HEK293 (cell line): ENCODE data around the gene HSCB.
A peak's percentile ranks its signal among the peaks of the same experiment; 100 is the strongest.

Source experiments
- CTCF ChIA-PET: fragments of 350-600 bp; formaldehyde crosslinking; extraction: SDS; loops from one replicate; lab custom pipeline; 2021; ENCODE audit warnings: antibody characterized with exemption; lab: Yijun Ruan, JAX
- POLR2A ChIA-PET: fragments of 300-600 bp; formaldehyde crosslinking; extraction: SDS; loops from one replicate; lab custom pipeline; 2020; ENCODE audit warnings: antibody characterized with exemption, inconsistent platforms; lab: Yijun Ruan, JAX
- H3K27ac ChIP-seq: fragments of 200-500 bp; sonication (Bioruptor generic); 2 replicates; pipeline ENCODE4 v1.5.1; 2014; ENCODE audit warnings: low read depth, low read length, control low read depth, inconsistent platforms; ENCODE audit errors: extremely low read depth
- H3K36me3 ChIP-seq, 2 experiments: fragments of 200-500 bp in 1 of 2; sonication (Bioruptor generic) in 1 of 2; 1 replicate in 1 of 2; 2 replicates in 1 of 2; pipeline ENCODE4 v1.5.1; 2014 to 2017; ENCODE audit warnings: inconsistent platforms in 2 of 2, low read length in 2 of 2; ENCODE audit not compliant: control insufficient read depth in 2 of 2, insufficient read depth in 1 of 2
- H3K4me1 ChIP-seq: fragments of 200-500 bp; sonication (Bioruptor generic); 2 replicates; pipeline ENCODE4 v1.5.1; 2014; ENCODE audit warnings: mild to moderate bottlenecking, low read length, inconsistent platforms; ENCODE audit not compliant: control insufficient read depth, insufficient read depth
- H3K4me3 ChIP-seq: 2 replicates; pipeline ENCODE4 v1.5.1; 2011; ENCODE audit warnings: low read depth, mild to moderate bottlenecking, control low read depth, low read length, moderate library complexity
- H3K9me3 ChIP-seq: fragments of 200-500 bp; sonication (Bioruptor generic); 2 replicates; pipeline ENCODE4 v1.5.1; 2014; ENCODE audit warnings: low read depth, low read length, inconsistent platforms; ENCODE audit not compliant: control insufficient read depth, insufficient read depth
- KLF7 ChIP-seq: fragments of 450-650 bp; formaldehyde crosslinking; IDR thresholded peaks from 2 replicates; pipeline ENCODE4 v1.5.1; 2016; ENCODE audit warnings: missing biosample characterization, missing genetic modification characterization, borderline replicate concordance
- PRDM10 ChIP-seq: fragments of 450-650 bp; formaldehyde crosslinking; IDR thresholded peaks from 2 replicates; pipeline ENCODE4 v1.5.1; 2016; ENCODE audit warnings: missing biosample characterization, missing genetic modification characterization
- SP2 ChIP-seq: fragments of 450-650 bp; formaldehyde crosslinking; IDR thresholded peaks from 2 replicates; pipeline ENCODE4 v1.5.1; 2016; ENCODE audit warnings: missing biosample characterization, missing genetic modification characterization
- SP7 ChIP-seq: fragments of 450-650 bp; formaldehyde crosslinking; IDR thresholded peaks from 2 replicates; pipeline ENCODE4 v1.5.1; 2016; ENCODE audit warnings: missing biosample characterization, missing genetic modification characterization
- ZBTB17 ChIP-seq: fragments of 450-650 bp; formaldehyde crosslinking; IDR thresholded peaks from 2 replicates; pipeline ENCODE4 v1.5.1; 2016; ENCODE audit warnings: missing biosample characterization, missing genetic modification characterization
- ZNF121 ChIP-seq: fragments of 450-650 bp; formaldehyde crosslinking; IDR thresholded peaks from 2 replicates; pipeline ENCODE4 v1.5.1; 2016; ENCODE audit warnings: missing biosample characterization, missing genetic modification characterization
- ZNF140 ChIP-seq: fragments of 450-650 bp; formaldehyde crosslinking; IDR thresholded peaks from 2 replicates; pipeline ENCODE4 v1.5.1; 2016; ENCODE audit warnings: missing biosample characterization, missing genetic modification characterization
- ZNF146 ChIP-seq: fragments of 450-650 bp; formaldehyde crosslinking; IDR thresholded peaks from 2 replicates; pipeline ENCODE4 v1.5.1; 2016; ENCODE audit warnings: missing biosample characterization, missing genetic modification characterization
- ZNF223 ChIP-seq: fragments of 450-650 bp; formaldehyde crosslinking; IDR thresholded peaks from 2 replicates; pipeline ENCODE4 v1.5.1; 2016; ENCODE audit warnings: missing biosample characterization, missing genetic modification characterization
- ZNF398 ChIP-seq: fragments of 450-650 bp; formaldehyde crosslinking; IDR thresholded peaks from 2 replicates; pipeline ENCODE4 v1.5.1; 2017; ENCODE audit warnings: missing biosample characterization, missing genetic modification characterization
- ZNF433 ChIP-seq: fragments of 450-650 bp; formaldehyde crosslinking; IDR thresholded peaks from 2 replicates; pipeline ENCODE4 v1.5.1; 2016; ENCODE audit warnings: missing biosample characterization, missing genetic modification characterization, low read depth
- ZNF624 ChIP-seq: fragments of 450-650 bp; formaldehyde crosslinking; IDR thresholded peaks from 2 replicates; pipeline ENCODE4 v1.5.1; 2017; ENCODE audit warnings: missing biosample characterization, missing genetic modification characterization
- ZNF670 ChIP-seq: fragments of 450-650 bp; formaldehyde crosslinking; IDR thresholded peaks from 2 replicates; pipeline ENCODE4 v1.5.1; 2016; ENCODE audit warnings: missing biosample characterization, missing genetic modification characterization, low read depth
- ZNF843 ChIP-seq: fragments of 450-650 bp; formaldehyde crosslinking; IDR thresholded peaks from 2 replicates; pipeline ENCODE4 v1.5.1; 2016; ENCODE audit warnings: missing biosample characterization, missing genetic modification characterization
- TF ChIP-seq, protein P1 (sequence below): fragments of 450-650 bp; formaldehyde crosslinking; IDR thresholded peaks from 2 replicates; pipeline ENCODE4 v1.5.1; 2016; ENCODE audit warnings: missing biosample characterization, missing genetic modification characterization, low read depth
- TF ChIP-seq, protein P2 (sequence below): fragments of 450-650 bp; formaldehyde crosslinking; IDR thresholded peaks from 2 replicates; pipeline ENCODE4 v1.5.1; 2016; ENCODE audit warnings: missing biosample characterization, missing genetic modification characterization
- TF ChIP-seq, protein P3 (sequence below): fragments of 450-650 bp; formaldehyde crosslinking; IDR thresholded peaks from 2 replicates; pipeline ENCODE4 v1.5.1; 2016; ENCODE audit warnings: missing biosample characterization, missing genetic modification characterization

The HSCB gene

DNA sequence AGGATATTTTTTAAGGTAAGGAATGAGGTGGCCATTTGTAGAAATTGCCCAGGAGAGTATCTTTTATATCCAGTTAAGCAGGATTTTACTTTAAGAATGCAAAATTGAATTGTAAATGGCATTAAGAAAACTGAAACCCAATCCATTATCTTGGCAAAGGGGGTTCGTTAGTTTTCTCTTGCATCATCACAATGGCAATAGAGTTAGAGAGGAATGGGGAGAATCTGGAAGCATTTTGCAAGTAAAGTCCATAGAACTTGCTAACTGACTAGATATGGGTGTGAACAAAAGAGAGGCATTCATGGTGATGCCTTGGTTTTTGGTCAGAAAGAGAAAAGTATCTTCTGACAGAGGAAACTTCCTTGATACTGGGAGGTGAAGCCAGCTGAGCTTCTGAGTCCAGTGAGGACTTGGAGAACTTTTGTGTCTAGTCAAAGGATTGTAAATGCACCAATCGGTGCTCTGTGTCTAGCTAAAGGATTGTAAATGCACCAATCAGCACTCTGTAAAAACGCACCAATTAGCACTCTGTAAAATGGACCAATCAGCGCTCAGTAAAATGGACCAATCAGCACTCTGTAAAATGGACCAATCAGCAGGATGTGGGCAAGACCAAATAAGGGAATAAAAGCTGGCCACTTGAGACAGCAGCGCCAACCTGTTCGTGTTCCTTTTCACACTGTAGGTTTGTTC is 27.0 kb downstream of the HSCB start (continued):
- TF ChIP-seq, protein P1, sequence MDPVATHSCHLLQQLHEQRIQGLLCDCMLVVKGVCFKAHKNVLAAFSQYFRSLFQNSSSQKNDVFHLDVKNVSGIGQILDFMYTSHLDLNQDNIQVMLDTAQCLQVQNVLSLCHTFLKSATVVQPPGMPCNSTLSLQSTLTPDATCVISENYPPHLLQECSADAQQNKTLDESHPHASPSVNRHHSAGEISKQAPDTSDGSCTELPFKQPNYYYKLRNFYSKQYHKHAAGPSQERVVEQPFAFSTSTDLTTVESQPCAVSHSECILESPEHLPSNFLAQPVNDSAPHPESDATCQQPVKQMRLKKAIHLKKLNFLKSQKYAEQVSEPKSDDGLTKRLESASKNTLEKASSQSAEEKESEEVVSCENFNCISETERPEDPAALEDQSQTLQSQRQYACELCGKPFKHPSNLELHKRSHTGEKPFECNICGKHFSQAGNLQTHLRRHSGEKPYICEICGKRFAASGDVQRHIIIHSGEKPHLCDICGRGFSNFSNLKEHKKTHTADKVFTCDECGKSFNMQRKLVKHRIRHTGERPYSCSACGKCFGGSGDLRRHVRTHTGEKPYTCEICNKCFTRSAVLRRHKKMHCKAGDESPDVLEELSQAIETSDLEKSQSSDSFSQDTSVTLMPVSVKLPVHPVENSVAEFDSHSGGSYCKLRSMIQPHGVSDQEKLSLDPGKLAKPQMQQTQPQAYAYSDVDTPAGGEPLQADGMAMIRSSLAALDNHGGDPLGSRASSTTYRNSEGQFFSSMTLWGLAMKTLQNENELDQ (tag by site-specific recombination), result no peak
- TF ChIP-seq SP2 (tag by site-specific recombination), result 0 out of 2 replicates have a peak, but pooled peaks have one; percentile 16

GRCh38 chr22:28769394-28770085 is 27.7 kb downstream of the HSCB start:
- no peak overlapping the region for H3K4me3 ChIP-seq
- ChIA-PET CTCF (interaction anchor here (1.6 kb wide), 1 partner anchor 60 kb away, joined by 5 read pairs; no protein-coding TSS in a partner anchor), POLR2A (interaction anchor here (0.6 kb wide), 1 partner anchor 13 kb away, joined by 3 read pairs; no protein-coding TSS in a partner anchor)
- H3K36me3 ChIP-seq, result peaks cover 3 to 6% of the 10 kb centered on the region in 2 experiments
- no peak overlapping the region for H3K27ac ChIP-seq
- TF ChIP-seq PRDM10 (no peak), KLF7 (no peak), ZNF398 (tag by site-specific recombination) (no peak), SP7 (tag by site-specific recombination) (no peak), ZNF146 (no peak), ZNF140 (tag by site-specific recombination) (no peak), ZNF624 (tag by site-specific recombination) (no peak), ZNF433 (tag by site-specific recombination) (no peak), ZNF223 (tag by site-specific recombination) (no peak), ZNF670 (tag by site-specific recombination) (no peak), ZNF843 (tag by site-specific recombination) (no peak), ZNF121 (no peak), ZBTB17 (tag by site-specific recombination) (no peak)
- TF ChIP-seq, protein P2, sequence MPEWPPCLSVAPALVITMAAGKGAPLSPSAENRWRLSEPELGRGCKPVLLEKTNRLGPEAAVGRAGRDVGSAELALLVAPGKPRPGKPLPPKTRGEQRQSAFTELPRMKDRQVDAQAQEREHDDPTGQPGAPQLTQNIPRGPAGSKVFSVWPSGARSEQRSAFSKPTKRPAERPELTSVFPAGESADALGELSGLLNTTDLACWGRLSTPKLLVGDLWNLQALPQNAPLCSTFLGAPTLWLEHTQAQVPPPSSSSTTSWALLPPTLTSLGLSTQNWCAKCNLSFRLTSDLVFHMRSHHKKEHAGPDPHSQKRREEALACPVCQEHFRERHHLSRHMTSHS (tag by site-specific recombination), result no peak
- TF ChIP-seq, protein P3, sequence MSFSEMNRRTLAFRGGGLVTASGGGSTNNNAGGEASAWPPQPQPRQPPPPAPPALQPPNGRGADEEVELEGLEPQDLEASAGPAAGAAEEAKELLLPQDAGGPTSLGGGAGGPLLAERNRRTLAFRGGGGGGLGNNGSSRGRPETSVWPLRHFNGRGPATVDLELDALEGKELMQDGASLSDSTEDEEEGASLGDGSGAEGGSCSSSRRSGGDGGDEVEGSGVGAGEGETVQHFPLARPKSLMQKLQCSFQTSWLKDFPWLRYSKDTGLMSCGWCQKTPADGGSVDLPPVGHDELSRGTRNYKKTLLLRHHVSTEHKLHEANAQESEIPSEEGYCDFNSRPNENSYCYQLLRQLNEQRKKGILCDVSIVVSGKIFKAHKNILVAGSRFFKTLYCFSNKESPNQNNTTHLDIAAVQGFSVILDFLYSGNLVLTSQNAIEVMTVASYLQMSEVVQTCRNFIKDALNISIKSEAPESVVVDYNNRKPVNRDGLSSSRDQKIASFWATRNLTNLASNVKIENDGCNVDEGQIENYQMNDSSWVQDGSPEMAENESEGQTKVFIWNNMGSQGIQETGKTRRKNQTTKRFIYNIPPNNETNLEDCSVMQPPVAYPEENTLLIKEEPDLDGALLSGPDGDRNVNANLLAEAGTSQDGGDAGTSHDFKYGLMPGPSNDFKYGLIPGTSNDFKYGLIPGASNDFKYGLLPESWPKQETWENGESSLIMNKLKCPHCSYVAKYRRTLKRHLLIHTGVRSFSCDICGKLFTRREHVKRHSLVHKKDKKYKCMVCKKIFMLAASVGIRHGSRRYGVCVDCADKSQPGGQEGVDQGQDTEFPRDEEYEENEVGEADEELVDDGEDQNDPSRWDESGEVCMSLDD (tag by site-specific recombination), result no peak
- no peaks in the 10 kb centered on the region for H3K9me3 ChIP-seq
- no peaks in the 10 kb centered on the region for H3K4me1 ChIP-seq
